Ascending aorta (tissue), 2 donors: ENCODE results near the gene FAM199X. TPM values are rescaled to one million over a fixed set of nuclear protein-coding genes. Genes with fewer than 3 reads are reported as not detected.

ENCODE experiments used
- DNase-seq, 2 donors: peaks; one replicate each; pipeline ENCODE4 v3.0.0-alpha.2; 2019; ENCODE audit warnings: low spot score in 2 of 2
- H3K27ac ChIP-seq, 2 donors: fragments of 200-600 bp; sonication (generic); one replicate each; pipeline ENCODE4 v1.5.1; 2016 to 2017; ENCODE audit warnings: mild to moderate bottlenecking in 1 of 2
- H3K27me3 ChIP-seq: fragments of 200-600 bp; sonication (generic); one replicate; pipeline ENCODE4 v1.5.1; 2017
- H3K36me3 ChIP-seq, 2 donors: fragments of 200-600 bp; sonication (generic); one replicate each; pipeline ENCODE4 v1.5.1; 2016
- H3K4me1 ChIP-seq, 2 donors: fragments of 200-600 bp; sonication (generic); one replicate each; pipeline ENCODE4 v1.5.1; 2016 to 2017; ENCODE audit warnings: mild to moderate bottlenecking in 1 of 2
- H3K4me3 ChIP-seq, 2 donors: fragments of 200-600 bp; sonication (generic); one replicate each; pipeline ENCODE4 v1.5.1; 2016 to 2017; ENCODE audit warnings: mild to moderate bottlenecking in 1 of 2
- H3K9me3 ChIP-seq, 2 donors: fragments of 200-600 bp; sonication (generic); one replicate each; pipeline ENCODE4 v1.5.1; 2016
- intact Hi-C: fragments of 100-400 bp; cut with DNase I; formaldehyde crosslinking; loops from one replicate; pipeline ENCODE4 v1.15.1; 2023
- total RNA-seq: library from RNA; depleted of rRNA; stranded (reverse); fragments of >200 nt; gene quantifications from one replicate; pipeline ENCODE4 v1.1.0, GENCODE V29; 2016
- TF ChIP-seq, protein P1 (sequence below), 3 experiments: fragments of 200-600 bp in 2 of 3; fragments of 450-650 bp in 1 of 3; sonication (generic) in 2 of 3; IDR thresholded peaks; one replicate each; pipeline ENCODE4 v1.5.1; 2016 to 2019; ENCODE audit warnings: antibody characterized with exemption in 3 of 3, mild to moderate bottlenecking in 1 of 3, moderate library complexity in 1 of 3

FAM199X gene
- total RNA-seq, 1 donor from 2014 or later = 10.4 TPM

DNA sequence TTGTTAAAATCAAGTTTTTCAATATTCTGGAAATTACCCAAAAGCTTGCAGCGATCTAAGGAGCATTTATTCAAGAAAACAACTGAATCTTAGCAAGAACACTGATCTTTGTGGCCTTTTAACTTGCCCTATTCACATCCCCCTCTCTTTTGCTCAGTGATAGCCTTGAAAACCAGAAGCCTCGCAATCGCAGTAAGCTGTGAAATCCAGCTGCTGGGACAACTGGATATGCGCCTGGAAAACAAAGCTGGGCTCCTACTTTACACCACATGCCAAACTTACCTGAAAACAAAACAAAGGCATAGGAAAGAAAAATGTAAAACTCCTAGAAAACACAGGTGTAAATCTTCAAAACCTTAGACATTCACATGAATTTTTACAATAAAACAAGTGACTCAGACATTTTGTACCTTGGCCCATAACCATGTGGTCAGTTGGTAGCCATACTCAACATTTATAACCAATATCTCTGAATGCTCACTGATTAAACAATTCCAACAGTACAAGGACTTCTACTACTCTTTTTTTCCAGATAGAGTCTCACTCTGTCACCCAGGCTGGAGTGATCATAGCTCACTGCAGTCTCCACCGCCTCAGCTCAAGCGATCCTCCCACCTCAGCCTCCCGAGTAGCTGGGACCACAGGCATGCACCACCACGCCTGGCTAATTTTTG lies 25.0 kb upstream of the FAM199X start:
- no peaks in the 10 kb centered on the region for H3K9me3 ChIP-seq
- no peak for DNase-seq
- intact Hi-C loops = no loop called here
- TF ChIP-seq, protein P1, sequence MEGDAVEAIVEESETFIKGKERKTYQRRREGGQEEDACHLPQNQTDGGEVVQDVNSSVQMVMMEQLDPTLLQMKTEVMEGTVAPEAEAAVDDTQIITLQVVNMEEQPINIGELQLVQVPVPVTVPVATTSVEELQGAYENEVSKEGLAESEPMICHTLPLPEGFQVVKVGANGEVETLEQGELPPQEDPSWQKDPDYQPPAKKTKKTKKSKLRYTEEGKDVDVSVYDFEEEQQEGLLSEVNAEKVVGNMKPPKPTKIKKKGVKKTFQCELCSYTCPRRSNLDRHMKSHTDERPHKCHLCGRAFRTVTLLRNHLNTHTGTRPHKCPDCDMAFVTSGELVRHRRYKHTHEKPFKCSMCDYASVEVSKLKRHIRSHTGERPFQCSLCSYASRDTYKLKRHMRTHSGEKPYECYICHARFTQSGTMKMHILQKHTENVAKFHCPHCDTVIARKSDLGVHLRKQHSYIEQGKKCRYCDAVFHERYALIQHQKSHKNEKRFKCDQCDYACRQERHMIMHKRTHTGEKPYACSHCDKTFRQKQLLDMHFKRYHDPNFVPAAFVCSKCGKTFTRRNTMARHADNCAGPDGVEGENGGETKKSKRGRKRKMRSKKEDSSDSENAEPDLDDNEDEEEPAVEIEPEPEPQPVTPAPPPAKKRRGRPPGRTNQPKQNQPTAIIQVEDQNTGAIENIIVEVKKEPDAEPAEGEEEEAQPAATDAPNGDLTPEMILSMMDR (IDR thresholded peaks at IDR 0.05) = no peak
- no peaks in the 10 kb centered on the region for H3K36me3 ChIP-seq
- H3K4me3 ChIP-seq = no peak overlapping the region
- no peaks in the 10 kb centered on the region for H3K27me3 ChIP-seq
- no peak overlapping the region for H3K27ac ChIP-seq
- no peaks in the 10 kb centered on the region for H3K4me1 ChIP-seq

- Histone ChIP-seq H3K9me3 (no peaks in the 10 kb centered on the region), H3K27ac (no peak overlapping the region), H3K4me3 (no peak overlapping the region), H3K4me1 (no peaks in the 10 kb centered on the region), H3K36me3 (no peaks in the 10 kb centered on the region), H3K27me3 (no peaks in the 10 kb centered on the region)
- intact Hi-C loops = loop anchor here (10.0 kb wide), 1 partner anchor 466 kb away; the partner anchor contains the start of gene MORF4L2
- TF ChIP-seq, protein P1 (IDR thresholded peaks at IDR 0.05) = no peak
- no peak for DNase-seq
Observed at GRCh38 chrX:104151037-104151436, 15.2 kb upstream of the FAM199X start.

GRCh38 chrX:104156630-104157529 lies 9.4 kb upstream of the FAM199X start, which contains the start of gene SLC25A53:
Gene SLC25A53 (minus strand): TSS chrX:104157009. CDS start chrX:104105257, 51,752 bp downstream.
- TF ChIP-seq, protein P1 (IDR thresholded peaks at IDR 0.05) = no peak
- no peaks in the 10 kb centered on the region for H3K9me3 ChIP-seq
- H3K4me3 ChIP-seq = peak within 1 kb of the TSS; percentile 37 to 77
- intact Hi-C loops = loop anchor here (1.0 to 10.0 kb wide), 2 partner anchors 9 to 472 kb away; partner anchors contain the start of genes FAM199X and MORF4L2
- no peaks in the 10 kb centered on the region for H3K36me3 ChIP-seq
- peak; percentile 28 to 85 for DNase-seq
- no peaks in the 10 kb centered on the region for H3K27me3 ChIP-seq
- no peaks in the 10 kb centered on the region for H3K4me1 ChIP-seq
- peak within 1 kb of the TSS; percentile 90 to 93 for H3K27ac ChIP-seq

- Histone ChIP-seq H3K4me3 (peak overlapping the region; percentile 66 to 81), H3K27ac (peak overlapping the region; percentile 88), H3K4me1 (no peaks in the 10 kb centered on the region), H3K9me3 (no peaks in the 10 kb centered on the region), H3K27me3 (no peaks in the 10 kb centered on the region), H3K36me3 (no peaks in the 10 kb centered on the region)
- intact Hi-C loops = loop anchor here (1.0 to 5.0 kb wide), 3 partner anchors 10 to 115 kb away; partner anchors contain the start of genes SLC25A53 and ZCCHC18
- TF ChIP-seq, protein P1 (IDR thresholded peaks at IDR 0.05) = no peak
- no peak for DNase-seq
Observed at GRCh38 chrX:104166735-104167436, 633 bp downstream of the FAM199X start.

DNA sequence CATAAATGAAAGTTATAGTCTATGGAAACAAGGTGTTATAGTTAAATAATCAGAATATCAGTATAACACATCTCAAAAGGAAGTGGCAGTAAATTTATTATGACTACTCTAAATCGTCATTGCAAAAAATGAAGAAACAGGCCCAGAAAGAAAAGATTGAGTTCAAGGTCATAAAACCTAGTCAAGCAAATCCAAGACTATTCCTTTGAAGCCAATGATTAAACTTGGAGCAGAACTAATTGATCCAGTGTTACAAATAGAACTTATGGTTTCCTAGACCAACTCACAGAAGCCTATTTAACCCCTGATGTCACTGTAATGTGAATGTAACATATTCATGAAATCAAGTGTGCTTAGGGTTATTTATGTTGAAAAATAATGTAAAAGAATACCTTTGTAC lies 1.9 kb downstream of the FAM199X start:
- no peaks in the 10 kb centered on the region for H3K27me3 ChIP-seq
- no peak for DNase-seq
- H3K27ac ChIP-seq = peak overlapping the region in 1 of 2 donors; percentile 13
- intact Hi-C loops = loop anchor here (5.0 kb wide), 1 partner anchor 114 kb away; no protein-coding TSS in a partner anchor
- no peaks in the 10 kb centered on the region for H3K4me1 ChIP-seq
- peak overlapping the region in 1 of 2 donors; percentile 81 for H3K4me3 ChIP-seq
- TF ChIP-seq, protein P1 (IDR thresholded peaks at IDR 0.05) = no peak
- no peaks in the 10 kb centered on the region for H3K9me3 ChIP-seq
- H3K36me3 ChIP-seq = no peaks in the 10 kb centered on the region
